ACC112 (cell line): ENCODE measurements around the gene ZNF576.
A peak's percentile ranks its signal among the peaks of the same experiment; 100 is the strongest.

Experiments used
- H2AFZ ChIP-seq: fragments of 200-600 bp; sonication (generic); one replicate; pipeline ENCODE4 v1.6.0; 2017; ENCODE audit warnings: antibody characterized with exemption, low read length; ENCODE audit not compliant: unreplicated experiment
- H3K27ac ChIP-seq: fragments of 200-600 bp; sonication (generic); 2 replicates; pipeline ENCODE4 v1.5.1; 2014; ENCODE audit warnings: low read depth, mild to moderate bottlenecking, antibody characterized with exemption, low read length, moderate library complexity
- H3K27me3 ChIP-seq: fragments of 200-600 bp; sonication (generic); 2 replicates; pipeline ENCODE4 v1.6.1; 2014; ENCODE audit warnings: mild to moderate bottlenecking, antibody characterized with exemption, low read length, moderate library complexity, mixed read lengths; ENCODE audit not compliant: insufficient read depth
- H3K36me3 ChIP-seq: fragments of 200-600 bp; sonication (generic); 2 replicates; pipeline ENCODE4 v1.6.1; 2016; ENCODE audit warnings: mild to moderate bottlenecking, antibody characterized with exemption, low read length, moderate library complexity, mixed read lengths; ENCODE audit not compliant: insufficient read depth
- H3K4me1 ChIP-seq: fragments of 200-600 bp; sonication (generic); one replicate; pipeline ENCODE4 v1.6.1; 2016; ENCODE audit warnings: low read length, mixed read lengths; ENCODE audit not compliant: insufficient read depth, unreplicated experiment, control insufficient read depth
- H3K4me3 ChIP-seq: fragments of 200-600 bp; sonication (generic); 2 replicates; pipeline ENCODE4 v1.5.1; 2014; ENCODE audit warnings: mild to moderate bottlenecking, low read depth, low read length
- H3K79me2 ChIP-seq: fragments of 200-600 bp; sonication (generic); one replicate; pipeline ENCODE4 v1.6.0; 2016; ENCODE audit warnings: low read length; ENCODE audit not compliant: control insufficient read depth, unreplicated experiment, insufficient read depth

ZNF576 gene

DNA sequence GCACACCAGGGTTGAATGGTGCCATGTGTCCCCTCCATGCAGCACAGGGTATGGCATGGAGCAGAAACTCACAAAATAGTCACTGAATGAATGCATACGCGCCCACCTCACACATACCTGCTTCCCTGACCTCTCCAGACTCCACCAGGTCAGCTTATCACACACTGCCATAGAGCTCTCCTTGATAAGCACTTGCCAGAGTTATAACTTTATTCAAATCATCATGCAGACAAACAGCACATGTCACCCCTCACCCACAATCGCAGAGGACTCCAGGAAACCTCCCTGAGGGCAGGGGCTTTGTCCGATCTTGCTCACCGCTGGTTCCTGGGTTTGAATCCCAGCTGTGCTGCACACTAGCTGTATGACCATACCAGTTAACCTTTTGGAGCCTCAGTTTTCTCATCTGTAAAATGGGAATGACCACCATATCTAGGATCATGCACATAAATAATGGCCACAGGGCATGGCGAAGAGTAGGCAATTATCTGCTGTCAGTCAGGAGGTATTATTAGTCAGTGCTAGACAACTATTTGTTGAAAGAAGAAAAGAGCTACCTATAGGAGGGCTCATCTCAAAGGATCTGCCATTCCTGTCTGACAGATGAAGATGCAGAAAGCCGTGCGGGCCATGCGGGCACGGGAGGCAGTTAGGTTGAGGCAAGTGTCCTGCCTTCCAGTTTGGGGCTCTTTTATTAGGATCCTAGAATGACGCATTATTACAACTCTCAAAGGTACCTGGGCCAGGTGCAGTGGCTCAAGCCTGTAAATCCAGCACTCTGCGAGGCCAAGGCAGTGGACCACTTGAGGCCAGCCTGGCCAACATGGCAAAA lies 35.0 kb upstream of the ZNF576 start:
- Histone ChIP-seq H3K27ac (peak overlapping the region; percentile 45; the same call in 1 of the 2 replicates), H3K36me3 (0 out of 2 replicates have a peak, but pooled peaks cover 6% of the 10 kb centered on the region), H3K4me1 (peaks cover 8% of the 10 kb centered on the region), H2AFZ (no peak overlapping the region), H3K27me3 (no peaks in the 10 kb centered on the region), H3K4me3 (no peak overlapping the region), H3K79me2 (peaks cover 2% of the 10 kb centered on the region)

- Histone ChIP-seq H3K27ac (peak overlapping the region; percentile 39; the same call in 1 of the 2 replicates), H3K4me3 (no peak overlapping the region), H3K27me3 (no peaks in the 10 kb centered on the region), H3K4me1 (peaks cover 8% of the 10 kb centered on the region), H2AFZ (no peak overlapping the region), H3K36me3 (0 out of 2 replicates have a peak, but pooled peaks cover 6% of the 10 kb centered on the region), H3K79me2 (peaks cover 2% of the 10 kb centered on the region)
These were observed 34.1 kb upstream of the ZNF576 start for GRCh38 chr19:43562226-43562697.

GRCh38 chr19:43562698-43563241 lies 33.6 kb upstream of the ZNF576 start:
- H3K4me1 ChIP-seq, result peaks cover 7% of the 10 kb centered on the region
- peaks cover 2% of the 10 kb centered on the region for H3K79me2 ChIP-seq
- H3K4me3 ChIP-seq, result no peak overlapping the region
- no peaks in the 10 kb centered on the region for H3K27me3 ChIP-seq
- H3K27ac ChIP-seq, result peak overlapping the region; percentile 47
- 0 out of 2 replicates have a peak, but pooled peaks cover 6% of the 10 kb centered on the region for H3K36me3 ChIP-seq
- H2AFZ ChIP-seq, result no peak overlapping the region

- Histone ChIP-seq H2AFZ (no peak overlapping the region), H3K79me2 (peaks cover 2% of the 10 kb centered on the region), H3K27ac (peak overlapping the region; percentile 47; the same call in 1 of the 2 replicates), H3K36me3 (0 out of 2 replicates have a peak, but pooled peaks cover 6% of the 10 kb centered on the region), H3K27me3 (no peaks in the 10 kb centered on the region), H3K4me3 (no peak overlapping the region), H3K4me1 (peaks cover 5% of the 10 kb centered on the region)
These were observed 32.5 kb upstream of the ZNF576 start for GRCh38 chr19:43563816-43564457.

GRCh38 chr19:43564800-43565199 lies 31.6 kb upstream of the ZNF576 start:
- no peak overlapping the region for H3K4me3 ChIP-seq

GRCh38 chr19:43569657-43570056 lies 26.7 kb upstream of the ZNF576 start:
- Histone ChIP-seq H3K36me3 (0 out of 2 replicates have a peak, but pooled peaks cover 3% of the 10 kb centered on the region), H3K27ac (no peak overlapping the region), H3K27me3 (no peaks in the 10 kb centered on the region), H3K4me1 (no peaks in the 10 kb centered on the region), H3K79me2 (peaks cover 14% of the 10 kb centered on the region), H3K4me3 (no peak overlapping the region), H2AFZ (no peak overlapping the region)

More at GRCh38 chr19:43564800-43565199, 31.6 kb upstream of the ZNF576 start:
- Histone ChIP-seq H3K27me3 (no peaks in the 10 kb centered on the region), H2AFZ (no peak overlapping the region), H3K4me1 (peaks cover 5% of the 10 kb centered on the region), H3K79me2 (peaks cover 2% of the 10 kb centered on the region), H3K27ac (no peak overlapping the region), H3K36me3 (0 out of 2 replicates have a peak, but pooled peaks cover 6% of the 10 kb centered on the region)

DNA sequence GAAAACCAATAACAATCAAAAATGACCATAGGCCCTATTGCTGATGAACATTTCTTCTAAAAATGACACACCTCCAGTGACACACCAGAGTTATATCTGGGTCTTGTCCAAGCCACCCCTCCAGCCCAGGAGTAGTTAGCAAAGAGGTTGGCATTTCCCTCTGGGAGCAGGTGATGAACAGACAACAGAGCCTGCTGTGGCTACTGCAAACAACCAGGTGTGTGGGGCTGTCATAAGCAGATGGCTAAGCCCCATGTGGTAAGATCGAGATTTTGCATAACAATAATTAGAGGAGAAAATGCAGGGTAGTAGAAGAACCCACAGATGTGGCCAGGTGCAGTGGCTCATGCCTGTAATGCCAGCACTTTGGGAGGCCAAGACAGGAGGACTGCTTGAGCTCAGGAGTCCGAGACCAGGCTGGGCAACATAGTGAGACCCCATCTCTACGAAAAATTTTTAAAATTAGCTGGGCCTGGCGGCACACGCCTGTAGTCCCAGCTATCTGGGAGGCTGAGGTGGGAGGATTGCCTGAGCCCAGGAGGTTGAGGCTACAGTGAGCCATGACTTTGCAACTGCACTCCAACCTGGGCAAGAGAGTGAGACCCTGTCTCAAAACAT lies 26.1 kb upstream of the ZNF576 start:
- Histone ChIP-seq H3K27me3 (no peaks in the 10 kb centered on the region), H3K4me1 (no peaks in the 10 kb centered on the region), H3K36me3 (0 out of 2 replicates have a peak, but pooled peaks cover 3% of the 10 kb centered on the region), H3K4me3 (no peak overlapping the region), H2AFZ (no peak overlapping the region), H3K79me2 (peaks cover 18% of the 10 kb centered on the region), H3K27ac (no peak overlapping the region)

- Histone ChIP-seq H3K27ac (no peak overlapping the region), H3K4me3 (no peak overlapping the region), H3K4me1 (peaks cover 3% of the 10 kb centered on the region), H3K36me3 (0 out of 2 replicates have a peak, but pooled peaks cover 3% of the 10 kb centered on the region), H2AFZ (no peak overlapping the region), H3K79me2 (peaks cover 18% of the 10 kb centered on the region), H3K27me3 (no peaks in the 10 kb centered on the region)
These were observed 24.2 kb upstream of the ZNF576 start for GRCh38 chr19:43572171-43572588.

DNA sequence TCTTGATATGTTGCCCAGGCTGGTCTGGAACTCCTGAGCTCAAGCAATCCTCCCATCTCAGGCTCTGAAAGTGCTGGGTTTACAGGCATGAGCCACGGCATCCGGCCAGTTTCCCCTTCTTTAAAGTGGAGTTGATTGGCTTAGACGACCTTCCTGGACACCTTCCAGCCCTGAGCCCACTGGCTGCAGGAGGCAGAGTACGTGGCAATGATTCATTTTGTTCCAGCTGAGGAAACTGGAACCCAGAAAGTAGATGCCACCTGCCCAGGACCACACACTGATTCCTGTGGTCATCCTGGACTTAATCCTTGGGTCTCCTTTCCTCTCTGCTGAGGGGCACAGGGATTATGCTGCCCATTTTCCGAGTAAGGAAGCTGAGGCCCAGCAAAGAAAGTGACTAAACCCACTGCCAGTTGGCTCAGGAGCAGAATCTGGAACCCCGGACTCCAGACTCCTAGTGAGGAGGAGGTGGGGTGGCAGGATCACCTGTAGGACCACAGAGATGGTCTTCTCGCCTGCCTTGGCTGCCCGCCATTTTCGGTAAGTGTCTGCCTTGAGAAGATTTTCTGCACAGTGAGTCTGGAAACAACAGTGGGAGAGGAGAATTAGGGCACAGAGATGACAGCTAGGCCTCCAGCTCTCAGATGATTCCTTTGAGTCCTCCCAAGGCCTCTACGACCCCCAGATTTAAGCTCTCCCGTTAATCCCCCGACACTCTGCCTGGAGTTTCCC lies 21.8 kb upstream of the ZNF576 start:
- H3K79me2 ChIP-seq, result peaks cover 18% of the 10 kb centered on the region
- peak overlapping the region; percentile 100 for H3K4me3 ChIP-seq
- no peaks in the 10 kb centered on the region for H3K27me3 ChIP-seq
- H2AFZ ChIP-seq, result peak overlapping the region; percentile 98
- peaks cover 3% of the 10 kb centered on the region for H3K4me1 ChIP-seq
- H3K36me3 ChIP-seq, result 0 out of 2 replicates have a peak, but pooled peaks cover 3% of the 10 kb centered on the region
- peak overlapping the region; percentile 79 for H3K27ac ChIP-seq
